ENCODE data around the gene ITPRIP. TPM values are rescaled to one million over a fixed set of nuclear protein-coding genes. Genes with fewer than 3 reads are reported as not detected.

Gene ITPRIP
- total RNA-seq, 3 donors from 2014 or later (not counting 1 experiment from before 2014, with no cell fraction given), result 172 to 225 (median 176) TPM

DNA sequence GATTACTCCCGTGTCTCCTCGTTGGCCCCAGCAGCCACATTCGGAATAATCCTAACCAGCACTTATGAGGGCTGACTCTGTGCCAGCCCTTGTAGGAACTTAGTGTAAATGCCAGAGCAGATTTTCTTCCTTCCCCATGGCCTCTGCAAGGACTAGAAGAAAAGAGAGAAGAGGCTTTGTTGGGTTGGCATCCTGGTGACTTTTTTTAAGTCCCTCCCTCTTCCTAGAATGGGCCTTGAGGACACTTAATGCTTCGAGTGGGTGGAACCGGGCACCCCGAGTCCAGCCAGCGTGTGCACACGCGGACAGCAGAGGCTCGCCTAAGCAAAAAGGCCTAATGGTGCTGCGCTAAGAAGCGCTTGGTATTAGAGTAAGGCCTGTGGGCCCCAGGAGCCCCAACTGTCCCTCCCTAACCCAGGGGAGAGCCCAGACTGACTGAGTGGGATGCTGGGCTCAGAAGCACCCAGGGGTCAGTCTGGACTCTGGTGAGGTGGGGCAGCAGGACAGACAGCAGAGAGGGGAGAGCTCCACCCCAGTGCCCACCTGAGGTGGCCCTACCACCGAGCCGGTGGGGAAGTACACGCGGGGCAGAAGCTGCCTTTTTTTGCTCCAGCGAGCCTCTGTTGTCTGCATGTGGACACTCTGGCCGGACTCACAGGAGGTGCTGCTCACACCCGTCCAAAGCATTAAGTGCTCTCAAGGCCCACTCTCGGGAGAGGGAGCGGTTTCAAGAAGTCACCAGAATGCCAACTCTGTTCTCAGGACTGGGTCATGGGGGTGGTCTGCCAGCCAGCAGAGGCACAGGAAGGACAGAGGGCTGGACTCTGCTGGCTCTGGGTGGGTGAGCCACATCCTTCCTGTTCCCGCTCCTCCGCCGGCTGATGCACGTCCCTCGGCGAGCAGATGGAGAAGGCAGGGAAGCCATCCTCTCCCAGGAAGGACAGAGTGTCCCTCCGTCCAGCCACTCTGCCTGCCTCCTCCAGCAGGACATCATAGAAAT, 12.5 kb downstream of the ITPRIP start:
- Histone ChIP-seq H3K36me3 (ENCODE audit: control insufficient read depth, insufficient read depth, low read length) (peaks cover 2% of the 10 kb centered on the region), H3K27me3 (ENCODE audit: control insufficient read depth, insufficient read depth, low read length) (no peaks in the 10 kb centered on the region), H3K4me3 (ENCODE audit: low read length) (no peak overlapping the region), H3K4me1 (ENCODE audit: control insufficient read depth, insufficient read depth, low read length) (peaks cover 100% of the 10 kb centered on the region), H3K9me3 (ENCODE audit: control insufficient read depth, insufficient read depth, low read length) (no peaks in the 10 kb centered on the region), H3K27ac (ENCODE audit: low read length) (peak overlapping the region; percentile 94)
- Mint-ChIP-seq H3K4me1 (peaks cover 100% of the 10 kb centered on the region in 2 donors), H3K36me3 (no peaks in the 10 kb centered on the region), H3K9me3 (no peaks in the 10 kb centered on the region), H3K4me3 (peak overlapping the region; percentile 82), H3K27ac (peak overlapping the region; percentile 98 to 100), H3K27me3 (ENCODE audit: low read depth in 2 of 2) (no peaks in the 10 kb centered on the region)
- WGBS (ENCODE audit: insufficient coverage), result 53% methylated on average over 28 of the region's 28 CpGs
- DNase-seq (peak in 1 of 2 donors; percentile 23), ATAC-seq (no peak)
- intact Hi-C loops (cut with micrococcal nuclease), result loop anchor here (10.0 kb wide), 1 partner anchor 411 kb away; the partner anchor contains the start of gene STN1
- TF ChIP-seq, protein P1, sequence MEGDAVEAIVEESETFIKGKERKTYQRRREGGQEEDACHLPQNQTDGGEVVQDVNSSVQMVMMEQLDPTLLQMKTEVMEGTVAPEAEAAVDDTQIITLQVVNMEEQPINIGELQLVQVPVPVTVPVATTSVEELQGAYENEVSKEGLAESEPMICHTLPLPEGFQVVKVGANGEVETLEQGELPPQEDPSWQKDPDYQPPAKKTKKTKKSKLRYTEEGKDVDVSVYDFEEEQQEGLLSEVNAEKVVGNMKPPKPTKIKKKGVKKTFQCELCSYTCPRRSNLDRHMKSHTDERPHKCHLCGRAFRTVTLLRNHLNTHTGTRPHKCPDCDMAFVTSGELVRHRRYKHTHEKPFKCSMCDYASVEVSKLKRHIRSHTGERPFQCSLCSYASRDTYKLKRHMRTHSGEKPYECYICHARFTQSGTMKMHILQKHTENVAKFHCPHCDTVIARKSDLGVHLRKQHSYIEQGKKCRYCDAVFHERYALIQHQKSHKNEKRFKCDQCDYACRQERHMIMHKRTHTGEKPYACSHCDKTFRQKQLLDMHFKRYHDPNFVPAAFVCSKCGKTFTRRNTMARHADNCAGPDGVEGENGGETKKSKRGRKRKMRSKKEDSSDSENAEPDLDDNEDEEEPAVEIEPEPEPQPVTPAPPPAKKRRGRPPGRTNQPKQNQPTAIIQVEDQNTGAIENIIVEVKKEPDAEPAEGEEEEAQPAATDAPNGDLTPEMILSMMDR (IDR thresholded peaks at IDR 0.05), result no peak

DNA sequence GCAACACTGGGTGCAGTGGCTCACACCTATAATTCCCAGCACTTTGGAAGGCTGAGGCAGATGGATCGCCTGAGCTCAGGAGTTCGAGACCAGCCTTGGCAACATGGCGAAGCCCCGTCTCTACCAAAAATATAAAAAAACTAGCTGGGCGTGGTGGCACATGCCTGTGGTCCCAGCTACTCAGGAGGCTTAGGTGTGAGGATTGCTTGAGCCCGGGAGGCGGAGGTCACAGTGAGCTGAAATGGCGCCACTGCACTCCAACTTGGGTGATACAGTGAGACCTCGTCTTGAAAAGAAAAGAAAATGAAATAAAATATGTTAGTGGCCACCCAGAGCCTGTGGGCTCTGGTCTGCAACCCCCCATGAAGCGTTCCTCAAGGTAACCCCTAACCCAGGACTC, 13.3 kb downstream of the ITPRIP start:
- Histone ChIP-seq H3K4me3 (ENCODE audit: low read length) (no peak overlapping the region), H3K9me3 (ENCODE audit: control insufficient read depth, insufficient read depth, low read length) (no peaks in the 10 kb centered on the region), H3K27ac (ENCODE audit: low read length) (peak overlapping the region; percentile 94), H3K27me3 (ENCODE audit: control insufficient read depth, insufficient read depth, low read length) (no peaks in the 10 kb centered on the region), H3K4me1 (ENCODE audit: control insufficient read depth, insufficient read depth, low read length) (peaks cover 96% of the 10 kb centered on the region), H3K36me3 (ENCODE audit: control insufficient read depth, insufficient read depth, low read length) (peaks cover 3% of the 10 kb centered on the region)
- no peaks in the 10 kb centered on the region for H3K9me3 Mint-ChIP-seq
- H3K4me1 Mint-ChIP-seq, result peaks cover 100% of the 10 kb centered on the region in 2 donors
- intact Hi-C loops (cut with micrococcal nuclease), result loop anchor here (10.0 kb wide), 1 partner anchor 410 kb away; the partner anchor contains the start of gene STN1
- peak overlapping the region; percentile 82 for H3K4me3 Mint-ChIP-seq
- peak overlapping the region; percentile 98 to 100 for H3K27ac Mint-ChIP-seq
- DNase-seq, result no peak
- no peaks in the 10 kb centered on the region for H3K36me3 Mint-ChIP-seq
- H3K27me3 Mint-ChIP-seq (ENCODE audit: low read depth in 2 of 2), result no peaks in the 10 kb centered on the region
- ATAC-seq, result no peak
- TF ChIP-seq, protein P1 (IDR thresholded peaks at IDR 0.05), result no peak
- WGBS (ENCODE audit: insufficient coverage), result 85% methylated on average over 10 of the region's 10 CpGs

DNA sequence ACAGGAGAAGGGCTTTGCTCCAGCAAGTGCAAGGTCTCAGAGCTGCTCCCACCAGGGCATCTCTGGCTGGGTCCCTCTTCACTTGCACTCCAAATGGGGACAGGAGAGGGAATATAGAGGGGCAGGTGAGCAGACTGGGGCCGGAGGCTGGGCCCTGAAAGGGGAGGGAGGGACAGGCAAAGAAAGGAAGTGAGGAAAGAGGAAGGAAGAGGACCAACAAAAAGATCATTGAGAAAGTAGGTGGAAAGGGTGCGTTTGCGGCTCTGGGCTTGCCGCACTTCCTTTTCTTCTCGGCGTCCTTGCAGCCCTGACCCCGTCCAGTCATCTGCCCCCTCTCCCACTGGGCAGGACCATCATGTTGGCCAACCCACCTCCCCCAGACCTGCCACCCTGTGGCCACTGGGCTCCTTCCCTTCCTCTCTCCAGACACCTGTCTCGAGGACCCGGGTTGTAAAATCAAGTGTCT, 14.0 kb downstream of the ITPRIP start:
- DNase-seq (peak in 1 of 2 donors; percentile 21), ATAC-seq (peak in 1 of 3 donors; percentile 19)
- H3K36me3 Mint-ChIP-seq, result no peaks in the 10 kb centered on the region

More for the DNA sequence above, 14.0 kb downstream of the ITPRIP start:
- Histone ChIP-seq H3K4me1 (ENCODE audit: control insufficient read depth, insufficient read depth, low read length) (peaks cover 94% of the 10 kb centered on the region), H3K9me3 (ENCODE audit: control insufficient read depth, insufficient read depth, low read length) (no peaks in the 10 kb centered on the region), H3K27me3 (ENCODE audit: control insufficient read depth, insufficient read depth, low read length) (no peaks in the 10 kb centered on the region), H3K4me3 (ENCODE audit: low read length) (no peak overlapping the region), H3K36me3 (ENCODE audit: control insufficient read depth, insufficient read depth, low read length) (peaks cover 3% of the 10 kb centered on the region), H3K27ac (ENCODE audit: low read length) (peak overlapping the region; percentile 94)
- TF ChIP-seq, protein P1 (IDR thresholded peaks at IDR 0.05), result no peak
- peak overlapping the region; percentile 98 to 100 for H3K27ac Mint-ChIP-seq
- H3K9me3 Mint-ChIP-seq, result no peaks in the 10 kb centered on the region
- intact Hi-C loops (cut with micrococcal nuclease), result loop anchor here (10.0 kb wide), 1 partner anchor 409 kb away; the partner anchor contains the start of gene STN1
- H3K4me1 Mint-ChIP-seq, result peaks cover 100% of the 10 kb centered on the region in 2 donors
- no peaks in the 10 kb centered on the region for H3K27me3 Mint-ChIP-seq (ENCODE audit: low read depth in 2 of 2)
- WGBS (ENCODE audit: insufficient coverage), result 14% methylated on average over 9 of the region's 9 CpGs
- peak overlapping the region; percentile 82 for H3K4me3 Mint-ChIP-seq

Data from natural killer cell (primary cell).